ENCODE data around the gene RFX8.

DNA sequence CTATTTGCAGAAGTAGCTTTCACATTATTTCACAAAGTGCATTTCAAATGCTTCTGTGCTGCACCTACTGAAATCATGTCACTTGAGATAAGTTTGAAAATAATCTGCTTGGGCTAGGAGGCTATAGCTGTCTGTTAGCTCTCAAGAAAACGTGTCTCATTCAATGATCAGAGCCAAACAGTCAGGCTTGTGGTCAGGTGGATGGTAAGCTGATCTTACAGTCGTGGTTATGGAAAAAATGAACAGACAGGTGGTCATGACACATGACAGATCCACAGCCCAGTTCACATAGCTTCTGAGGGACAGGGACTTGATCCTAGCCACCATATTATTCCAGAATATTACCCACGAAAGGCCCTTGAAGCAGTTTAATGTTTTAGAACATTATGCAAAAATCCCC lies 26.5 kb upstream of the RFX8 start:
- TF ChIP-seq, protein P1, sequence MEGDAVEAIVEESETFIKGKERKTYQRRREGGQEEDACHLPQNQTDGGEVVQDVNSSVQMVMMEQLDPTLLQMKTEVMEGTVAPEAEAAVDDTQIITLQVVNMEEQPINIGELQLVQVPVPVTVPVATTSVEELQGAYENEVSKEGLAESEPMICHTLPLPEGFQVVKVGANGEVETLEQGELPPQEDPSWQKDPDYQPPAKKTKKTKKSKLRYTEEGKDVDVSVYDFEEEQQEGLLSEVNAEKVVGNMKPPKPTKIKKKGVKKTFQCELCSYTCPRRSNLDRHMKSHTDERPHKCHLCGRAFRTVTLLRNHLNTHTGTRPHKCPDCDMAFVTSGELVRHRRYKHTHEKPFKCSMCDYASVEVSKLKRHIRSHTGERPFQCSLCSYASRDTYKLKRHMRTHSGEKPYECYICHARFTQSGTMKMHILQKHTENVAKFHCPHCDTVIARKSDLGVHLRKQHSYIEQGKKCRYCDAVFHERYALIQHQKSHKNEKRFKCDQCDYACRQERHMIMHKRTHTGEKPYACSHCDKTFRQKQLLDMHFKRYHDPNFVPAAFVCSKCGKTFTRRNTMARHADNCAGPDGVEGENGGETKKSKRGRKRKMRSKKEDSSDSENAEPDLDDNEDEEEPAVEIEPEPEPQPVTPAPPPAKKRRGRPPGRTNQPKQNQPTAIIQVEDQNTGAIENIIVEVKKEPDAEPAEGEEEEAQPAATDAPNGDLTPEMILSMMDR (IDR thresholded peaks at IDR 0.05; ENCODE audit: low read length): no peak
- TF ChIP-seq EZH2phosphoT487 (IDR thresholded peaks at IDR 0.05; ENCODE audit: low read length) (no peak), EZH2 (optimal IDR thresholded peaks at IDR 0.05; ENCODE audit: low read depth, low read length) (no peak)

All from MM.1S (cell line).